ENCODE data around the gene MIER3. TPM values are rescaled to one million over a fixed set of nuclear protein-coding genes. Genes with fewer than 3 reads are reported as not detected.

Gene MIER3
- total and polyA plus RNA-seq, 9 of the 15 experiments (the other 6 are each of a cell fraction or from before 2014, with no cell fraction given): 4.1 to 29.3 (median 13.0) TPM

DNA sequence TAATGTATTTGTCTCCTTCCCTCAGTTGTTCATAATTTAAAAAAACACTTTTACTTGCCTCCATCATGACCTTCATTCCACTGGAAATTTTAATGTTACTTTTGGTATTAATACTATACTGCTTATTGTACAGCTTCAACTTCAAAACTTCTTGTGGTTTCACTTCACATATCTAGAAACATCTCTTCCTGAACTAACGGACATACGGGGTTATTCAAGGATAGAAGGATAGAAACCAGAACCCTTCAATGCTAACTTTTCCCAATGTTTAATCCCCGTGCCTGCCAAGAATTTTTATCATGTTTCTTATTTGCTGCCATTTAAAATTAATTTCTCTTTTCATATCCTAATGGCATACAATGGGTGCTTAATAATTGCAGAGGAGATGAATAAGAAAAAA, 78.9 kb downstream of the MIER3 start:
- TF ChIP-seq ASH1L (IDR thresholded peaks at IDR 0.05; ENCODE audit: borderline replicate concordance, low read depth, partially characterized antibody) (no peak), CBFA2T3 (IDR thresholded peaks at IDR 0.05) (no peak), HEY1 (CRISPR knock-in tag; IDR thresholded peaks at IDR 0.05; ENCODE audit: borderline replicate concordance) (no peak), NFRKB (IDR thresholded peaks at IDR 0.05; ENCODE audit: low read depth) (no peak), PHF8 (IDR thresholded peaks at IDR 0.05; ENCODE audit: borderline replicate concordance, low read length) (no peak), ZNF436 (CRISPR knock-in tag; IDR thresholded peaks at IDR 0.05) (no peak), HDAC1 (IDR thresholded peaks at IDR 0.05) (no peak), BRF1 (IDR thresholded peaks at IDR 0.05; ENCODE audit: borderline replicate concordance, extremely low read depth, insufficient read length) (no peak), FOXK2 (conservative IDR thresholded peaks at IDR 0.05 in 1 of 2, IDR thresholded peaks at IDR 0.05 in 1 of 2; ENCODE audit: low read depth in 2 of 2) (no peak), ELF4 (CRISPR knock-in tag; IDR thresholded peaks at IDR 0.05) (no peak), FOXM1 (IDR thresholded peaks at IDR 0.05; ENCODE audit: low read depth) (no peak), FOXM1 (CRISPR knock-in tag; IDR thresholded peaks at IDR 0.05; ENCODE audit: low read depth) (no peak), NR3C1 (CRISPR knock-in tag; IDR thresholded peaks at IDR 0.05) (no peak), MAZ (CRISPR knock-in tag; conservative IDR thresholded peaks at IDR 0.05 in 1 of 2, IDR thresholded peaks at IDR 0.05 in 1 of 2) (no peak), PTRF (tag; IDR thresholded peaks at IDR 0.05) (no peak)
- TF ChIP-seq, protein P1, sequence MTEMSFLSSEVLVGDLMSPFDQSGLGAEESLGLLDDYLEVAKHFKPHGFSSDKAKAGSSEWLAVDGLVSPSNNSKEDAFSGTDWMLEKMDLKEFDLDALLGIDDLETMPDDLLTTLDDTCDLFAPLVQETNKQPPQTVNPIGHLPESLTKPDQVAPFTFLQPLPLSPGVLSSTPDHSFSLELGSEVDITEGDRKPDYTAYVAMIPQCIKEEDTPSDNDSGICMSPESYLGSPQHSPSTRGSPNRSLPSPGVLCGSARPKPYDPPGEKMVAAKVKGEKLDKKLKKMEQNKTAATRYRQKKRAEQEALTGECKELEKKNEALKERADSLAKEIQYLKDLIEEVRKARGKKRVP (CRISPR knock-in tag; IDR thresholded peaks at IDR 0.05): no peak
- TF ChIP-seq, protein P2, sequence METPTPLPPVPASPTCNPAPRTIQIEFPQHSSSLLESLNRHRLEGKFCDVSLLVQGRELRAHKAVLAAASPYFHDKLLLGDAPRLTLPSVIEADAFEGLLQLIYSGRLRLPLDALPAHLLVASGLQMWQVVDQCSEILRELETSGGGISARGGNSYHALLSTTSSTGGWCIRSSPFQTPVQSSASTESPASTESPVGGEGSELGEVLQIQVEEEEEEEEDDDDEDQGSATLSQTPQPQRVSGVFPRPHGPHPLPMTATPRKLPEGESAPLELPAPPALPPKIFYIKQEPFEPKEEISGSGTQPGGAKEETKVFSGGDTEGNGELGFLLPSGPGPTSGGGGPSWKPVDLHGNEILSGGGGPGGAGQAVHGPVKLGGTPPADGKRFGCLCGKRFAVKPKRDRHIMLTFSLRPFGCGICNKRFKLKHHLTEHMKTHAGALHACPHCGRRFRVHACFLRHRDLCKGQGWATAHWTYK (CRISPR knock-in tag; IDR thresholded peaks at IDR 0.05): no peak
- TF ChIP-seq, protein P3, sequence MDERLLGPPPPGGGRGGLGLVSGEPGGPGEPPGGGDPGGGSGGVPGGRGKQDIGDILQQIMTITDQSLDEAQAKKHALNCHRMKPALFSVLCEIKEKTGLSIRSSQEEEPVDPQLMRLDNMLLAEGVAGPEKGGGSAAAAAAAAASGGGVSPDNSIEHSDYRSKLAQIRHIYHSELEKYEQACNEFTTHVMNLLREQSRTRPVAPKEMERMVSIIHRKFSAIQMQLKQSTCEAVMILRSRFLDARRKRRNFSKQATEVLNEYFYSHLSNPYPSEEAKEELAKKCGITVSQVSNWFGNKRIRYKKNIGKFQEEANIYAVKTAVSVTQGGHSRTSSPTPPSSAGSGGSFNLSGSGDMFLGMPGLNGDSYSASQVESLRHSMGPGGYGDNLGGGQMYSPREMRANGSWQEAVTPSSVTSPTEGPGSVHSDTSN (CRISPR knock-in tag; IDR thresholded peaks at IDR 0.05; ENCODE audit: low read depth): no peak
- TF ChIP-seq, protein P3 (tag; conservative IDR thresholded peaks at IDR 0.05; ENCODE audit: low read depth): no peak
- in situ Hi-C loops (cut with MboI): no loop called here
- no peak overlapping the region for H3K4me2 ChIP-seq (ENCODE audit: insufficient read depth, low read length)
- H2AFZ ChIP-seq (ENCODE audit: low read depth, low read length): no peak overlapping the region
- no peaks in the 10 kb centered on the region for H3K9me3 ChIP-seq (replicated peaks; ENCODE audit: control insufficient read depth, insufficient read depth, low read depth, low read length)
- POLR2A ChIA-PET: no interaction called here
- CTCF ChIA-PET (ENCODE audit: low intra/inter-chr PET ratio): no interaction called here
- H4K20me1 ChIP-seq (replicated peaks; ENCODE audit: control insufficient read depth, insufficient read depth, low read length): no peaks in the 10 kb centered on the region
- DNase-seq (ENCODE audit: extremely low read depth in 1 of 4, low spot score in 3 of 4): no peak
- ATAC-seq: no peak
- FAIRE-seq: no peak
- no peaks in the 10 kb centered on the region for H3K9me1 ChIP-seq (ENCODE audit: control insufficient read depth, insufficient read depth, low read length)
- H3K79me2 ChIP-seq (ENCODE audit: control insufficient read depth, insufficient read depth, low read length): no peaks in the 10 kb centered on the region
- H3K36me3 ChIP-seq (ENCODE audit: control insufficient read depth, insufficient read depth, low read length): peaks cover 45% of the 10 kb centered on the region
- no peak overlapping the region for H3K27ac ChIP-seq (ENCODE audit: extremely low read depth, low read depth, low read length)
- H3K9ac ChIP-seq (ENCODE audit: insufficient read depth in 1 of 2, low read depth in 2 of 2, low read length in 2 of 2): no peak overlapping the region
- no peaks in the 10 kb centered on the region; a peak in 1 of 5 replicates for H3K4me1 ChIP-seq (replicated peaks in 1 of 2; ENCODE audit: control insufficient read depth in 2 of 2, insufficient read depth in 2 of 2, low read length in 2 of 2)
- intact Hi-C loops (cut with micrococcal nuclease): no loop called here
- H3K4me3 ChIP-seq: no peak overlapping the region
- H3K27me3 ChIP-seq (ENCODE audit: control insufficient read depth in 2 of 2, insufficient read depth in 2 of 2, low read length in 2 of 2): no peaks in the 10 kb centered on the region
- BruUV-seq (replicated peaks): no TSS peak
- WGBS (ENCODE audit: insufficient coverage, low coverage, missing lambda C conversion rate): 79% methylated on average over 3 of the region's 3 CpGs
